SK-N-SH (cell line): ENCODE results near the gene THBD. TPM values are rescaled to one million over a fixed set of nuclear protein-coding genes. Genes with fewer than 3 reads are reported as not detected.

Experiments used
- CTCF ChIA-PET: fragments of 300-600, 350-600 bp; formaldehyde crosslinking; extraction: SDS; loops from one replicate; lab custom pipeline; 2021; lab: Yijun Ruan, JAX
- POLR2A ChIA-PET: fragments of 350-600 bp; sonication (Branson Sonifier 250); formaldehyde crosslinking; extraction: SDS; loops from one replicate; lab custom pipeline; 2020; ENCODE audit warnings: antibody characterized with exemption, inconsistent platforms; lab: Yijun Ruan, JAX
- DNase-seq: peaks from one replicate; pipeline ENCODE4 v3.0.0; 2012
- H2AFZ ChIP-seq: fragments of 200-600 bp; sonication (generic); 2 replicates; pipeline ENCODE4 v1.8.1; 2016; ENCODE audit warnings: antibody characterized with exemption, mild to moderate bottlenecking, low read depth
- H3F3A ChIP-seq: fragments of 200-600 bp; sonication (generic); replicated peaks from 2 replicates; pipeline ENCODE3; 2016; ENCODE audit warnings: antibody characterized with exemption, mild to moderate bottlenecking; ENCODE audit not compliant: insufficient read depth
- H3K27ac ChIP-seq, 2 experiments: fragments of 200-500 bp in 1 of 2; fragments of 200-600 bp in 1 of 2; sonication (Bioruptor generic) in 1 of 2; sonication (generic), shearing (Covaris generic) in 1 of 2; 2 replicates each; pipeline versions ENCODE4 v1.5.1 to v1.6.1; 2014 to 2016; ENCODE audit warnings: low read depth in 2 of 2, inconsistent platforms in 1 of 2, low read length in 1 of 2, mild to moderate bottlenecking in 1 of 2, mixed read lengths in 1 of 2
- H3K27me3 ChIP-seq: fragments of 200-600 bp; sonication (generic), shearing (Covaris generic); 2 replicates; pipeline ENCODE4 v1.6.1; 2016; ENCODE audit warnings: mixed run types; ENCODE audit not compliant: insufficient read depth
- H3K36me3 ChIP-seq, 2 experiments: fragments of 200-500 bp in 1 of 2; fragments of 200-600 bp in 1 of 2; sonication (Bioruptor generic) in 1 of 2; sonication (generic) in 1 of 2; replicated peaks in 1 of 2; 2 replicates each; pipeline versions ENCODE3 to v1.5.1; 2014 to 2016; ENCODE audit warnings: low read length in 1 of 2, mild to moderate bottlenecking in 1 of 2; ENCODE audit not compliant: insufficient read depth in 2 of 2, control insufficient read depth in 1 of 2
- H3K4me1 ChIP-seq, 2 experiments: fragments of 200-500 bp in 1 of 2; fragments of 200-600 bp in 1 of 2; sonication (Bioruptor generic) in 1 of 2; sonication (generic), shearing (Covaris generic) in 1 of 2; 2 replicates each; pipeline versions ENCODE4 v1.5.1 to v1.6.1; 2014 to 2016; ENCODE audit warnings: low read depth in 1 of 2, low read length in 1 of 2, mixed run types in 1 of 2; ENCODE audit not compliant: insufficient read depth in 2 of 2, control insufficient read depth in 1 of 2
- H3K4me2 ChIP-seq: fragments of 200-600 bp; sonication (generic), shearing (Covaris generic); 2 replicates; pipeline ENCODE4 v1.6.1; 2017; ENCODE audit warnings: mixed run types
- H3K4me3 ChIP-seq, 2 experiments: fragments of 200-500 bp in 1 of 2; fragments of 200-600 bp in 1 of 2; sonication (Bioruptor generic) in 1 of 2; sonication (generic), shearing (Covaris generic) in 1 of 2; 2 replicates each; pipeline versions ENCODE4 v1.5.1 to v1.8.1; 2014 to 2016; ENCODE audit warnings: low read depth in 2 of 2, inconsistent platforms in 1 of 2, low read length in 1 of 2, mild to moderate bottlenecking in 1 of 2, mixed read lengths in 1 of 2, moderate library complexity in 1 of 2
- H3K79me2 ChIP-seq: fragments of 200-600 bp; sonication (generic); 2 replicates; pipeline ENCODE4 v1.8.1; 2017; ENCODE audit warnings: mild to moderate bottlenecking; ENCODE audit not compliant: insufficient read depth
- H3K9ac ChIP-seq: fragments of 200-600 bp; sonication (generic); 2 replicates; pipeline ENCODE4 v1.6.1; 2017; ENCODE audit warnings: mixed run types
- H3K9me2 ChIP-seq: fragments of 200-600 bp; sonication (generic); 2 replicates; pipeline ENCODE4 v1.6.1; 2017; ENCODE audit warnings: mixed run types
- H3K9me3 ChIP-seq: fragments of 200-600 bp; sonication (generic); 2 replicates; pipeline ENCODE4 v1.6.1; 2017; ENCODE audit warnings: mixed run types, mild to moderate bottlenecking, moderate library complexity
- H4K20me1 ChIP-seq: fragments of 200-600 bp; sonication (generic); 2 replicates; pipeline ENCODE4 v1.6.1; 2017; ENCODE audit warnings: mild to moderate bottlenecking, mixed run types; ENCODE audit not compliant: insufficient read depth
- CHD2 ChIP-seq: fragments of 150-350 bp; IDR thresholded peaks from 2 replicates; pipeline ENCODE4 v1.6.1; 2018; ENCODE audit warnings: low read length; ENCODE audit not compliant: partially characterized antibody
- ELF1 ChIP-seq: IDR thresholded peaks from 2 replicates; pipeline ENCODE4 v1.4.0; 2012
- EP300 ChIP-seq, 2 experiments: IDR thresholded peaks; 2 replicates each; pipeline versions ENCODE4 v1.4.0 to v1.6.1; 2012; ENCODE audit warnings: borderline replicate concordance in 1 of 2, low read depth in 1 of 2, low read length in 1 of 2
- EZH2phosphoT487 ChIP-seq: fragments of 200-600 bp; sonication (generic); IDR thresholded peaks from 2 replicates; pipeline ENCODE4 v1.6.1; 2017; ENCODE audit warnings: low read depth, mixed run types, mild to moderate bottlenecking, antibody characterized with exemption, moderate library complexity, borderline replicate concordance
- FOSL2 ChIP-seq: IDR thresholded peaks from 2 replicates; pipeline ENCODE4 v1.4.0; 2012; ENCODE audit warnings: low read depth, mild to moderate bottlenecking, moderate library complexity, borderline replicate concordance
- FOXM1 ChIP-seq: IDR thresholded peaks from 2 replicates; pipeline ENCODE4 v1.4.0; 2012; ENCODE audit warnings: low read depth, mild to moderate bottlenecking
- GABPA ChIP-seq: IDR thresholded peaks from 2 replicates; pipeline ENCODE4 v1.4.0; 2012; ENCODE audit warnings: low read depth, mild to moderate bottlenecking
- GATA2 ChIP-seq: sonication (generic); formaldehyde crosslinking; IDR thresholded peaks from 2 replicates; pipeline ENCODE4 v1.5.0; 2020; ENCODE audit warnings: mild to moderate bottlenecking, missing genetic modification reagents
- JUND ChIP-seq: IDR thresholded peaks from 2 replicates; pipeline ENCODE4 v1.4.0; 2012
- MEF2A ChIP-seq: IDR thresholded peaks from 2 replicates; pipeline ENCODE4 v1.4.0; 2012; ENCODE audit warnings: low read depth, borderline replicate concordance
- MXI1 ChIP-seq: IDR thresholded peaks from 2 replicates; pipeline ENCODE4 v1.6.1; 2012; ENCODE audit warnings: mild to moderate bottlenecking, low read depth, low read length, improper control_type of control experiment
- NFIC ChIP-seq: IDR thresholded peaks from 2 replicates; pipeline ENCODE4 v1.4.0; 2012; ENCODE audit warnings: borderline replicate concordance
- NRF1 ChIP-seq: IDR thresholded peaks from 2 replicates; pipeline ENCODE4 v1.6.1; 2012; ENCODE audit warnings: low read depth, mild to moderate bottlenecking, low read length
- PBX3 ChIP-seq: IDR thresholded peaks from 2 replicates; pipeline ENCODE4; 2012
- POLR2AphosphoS5 ChIP-seq: IDR thresholded peaks from 2 replicates; pipeline ENCODE4 v1.6.1; 2012; ENCODE audit warnings: low read depth, low read length
- RCOR1 ChIP-seq: fragments of 150-350 bp; IDR thresholded peaks from 2 replicates; pipeline ENCODE4 v1.6.1; 2017; ENCODE audit warnings: antibody characterized with exemption, low read length
- RFX5 ChIP-seq: IDR thresholded peaks from 2 replicates; pipeline ENCODE4 v1.6.1; 2012; ENCODE audit warnings: mild to moderate bottlenecking, improper control_type of control experiment, low read length
- RXRA ChIP-seq: IDR thresholded peaks from 2 replicates; pipeline ENCODE4 v1.4.0; 2012; ENCODE audit warnings: low read depth, mild to moderate bottlenecking, borderline replicate concordance
- SMC3 ChIP-seq: IDR thresholded peaks from 2 replicates; pipeline ENCODE4 v1.6.1; 2012; ENCODE audit warnings: low read depth, low read length, improper control_type of control experiment
- TAF1 ChIP-seq: IDR thresholded peaks from 2 replicates; pipeline ENCODE4 v1.6.1; 2012; ENCODE audit warnings: low read depth, mild to moderate bottlenecking, low read length, moderate library complexity, borderline replicate concordance
- TCF12 ChIP-seq: IDR thresholded peaks from 2 replicates; pipeline ENCODE4 v1.4.0; 2012
- USF2 ChIP-seq: fragments of 150-350 bp; IDR thresholded peaks from 2 replicates; pipeline ENCODE4 v1.6.1; 2017; ENCODE audit warnings: antibody characterized with exemption, low read length, low read depth, borderline replicate concordance
- YY1 ChIP-seq: IDR thresholded peaks from 2 replicates; pipeline ENCODE4 v1.4.0; 2012; ENCODE audit warnings: low read depth, mild to moderate bottlenecking
- WGBS: methylation state at CpG from one replicate; pipeline ENCODE4 v1.1.6; 2017; ENCODE audit warnings: low lambda C conversion rate; 5-methylcytosine and 5-hydroxymethylcytosine counted together
- polyA plus RNA-seq, 3 experiments: library from polyadenylated mRNA; depleted of rRNA; stranded (reverse); fragments of >200 nt; gene quantifications; 2 replicates each; pipeline ENCODE4 v1.2.3, GENCODE V29; 2012
- TF ChIP-seq, protein P1 (sequence below): IDR thresholded peaks from 2 replicates; pipeline ENCODE4 v1.4.0; 2012; ENCODE audit warnings: low read depth, borderline replicate concordance

Gene THBD
- polyA plus RNA-seq, 1 of the 3 experiments (the other 2 are of a cell fraction), result 0.33 TPM

DNA sequence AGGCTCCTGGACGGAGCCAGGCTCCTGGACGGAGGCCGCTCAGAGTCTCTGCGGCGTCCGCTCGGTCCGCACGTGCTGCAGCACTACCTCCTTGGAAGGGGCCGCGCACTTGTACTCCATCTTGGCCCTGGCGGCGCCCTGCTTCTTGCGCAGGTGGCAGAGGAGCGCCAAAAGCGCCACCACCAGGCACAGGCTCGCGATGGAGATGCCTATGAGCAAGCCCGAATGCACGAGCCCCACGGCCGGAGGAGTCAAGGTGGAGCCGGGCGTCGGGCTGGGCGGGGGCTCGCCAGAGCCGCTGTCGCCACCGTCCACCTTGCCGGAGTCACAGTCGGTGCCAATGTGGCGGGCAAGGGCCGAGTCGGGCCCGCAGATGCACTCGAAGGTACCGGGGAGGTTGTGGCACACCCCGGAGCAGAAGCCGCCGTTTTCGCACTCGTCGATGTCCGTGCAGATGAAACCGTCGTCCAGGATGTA, 1.7 kb downstream of the THBD start:
- no peaks in the 10 kb centered on the region for H3K9me3 ChIP-seq
- CTCF ChIA-PET, result no interaction called here
- no peak overlapping the region for H3K4me2 ChIP-seq
- POLR2A ChIA-PET, result no interaction called here
- H3K79me2 ChIP-seq, result no peaks in the 10 kb centered on the region
- no peak overlapping the region for H2AFZ ChIP-seq
- H3K27me3 ChIP-seq, result peaks cover 94% of the 10 kb centered on the region
- no peaks in the 10 kb centered on the region for H3K4me1 ChIP-seq
- no peak for DNase-seq
- H3K4me3 ChIP-seq, result no peak overlapping the region
- no peak overlapping the region for H3K27ac ChIP-seq
- WGBS, result 35% methylated on average over 9 of the region's 47 CpGs
- no peaks in the 10 kb centered on the region for H3K36me3 ChIP-seq
- no peaks in the 10 kb centered on the region for H3K9me2 ChIP-seq
- TF ChIP-seq RFX5 (no peak), GATA2 (CRISPR knock-in tag) (no peak), NRF1 (no peak), ELF1 (no peak), PBX3 (no peak), TCF12 (no peak), USF2 (no peak), JUND (no peak), MEF2A (no peak), RCOR1 (no peak), POLR2AphosphoS5 (no peak)
- TF ChIP-seq, protein P1, sequence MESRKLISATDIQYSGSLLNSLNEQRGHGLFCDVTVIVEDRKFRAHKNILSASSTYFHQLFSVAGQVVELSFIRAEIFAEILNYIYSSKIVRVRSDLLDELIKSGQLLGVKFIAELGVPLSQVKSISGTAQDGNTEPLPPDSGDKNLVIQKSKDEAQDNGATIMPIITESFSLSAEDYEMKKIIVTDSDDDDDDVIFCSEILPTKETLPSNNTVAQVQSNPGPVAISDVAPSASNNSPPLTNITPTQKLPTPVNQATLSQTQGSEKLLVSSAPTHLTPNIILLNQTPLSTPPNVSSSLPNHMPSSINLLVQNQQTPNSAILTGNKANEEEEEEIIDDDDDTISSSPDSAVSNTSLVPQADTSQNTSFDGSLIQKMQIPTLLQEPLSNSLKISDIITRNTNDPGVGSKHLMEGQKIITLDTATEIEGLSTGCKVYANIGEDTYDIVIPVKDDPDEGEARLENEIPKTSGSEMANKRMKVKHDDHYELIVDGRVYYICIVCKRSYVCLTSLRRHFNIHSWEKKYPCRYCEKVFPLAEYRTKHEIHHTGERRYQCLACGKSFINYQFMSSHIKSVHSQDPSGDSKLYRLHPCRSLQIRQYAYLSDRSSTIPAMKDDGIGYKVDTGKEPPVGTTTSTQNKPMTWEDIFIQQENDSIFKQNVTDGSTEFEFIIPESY, result no peak
- H3F3A ChIP-seq, result no peaks in the 10 kb centered on the region
- no peaks in the 10 kb centered on the region for H4K20me1 ChIP-seq
- no peak overlapping the region for H3K9ac ChIP-seq

DNA sequence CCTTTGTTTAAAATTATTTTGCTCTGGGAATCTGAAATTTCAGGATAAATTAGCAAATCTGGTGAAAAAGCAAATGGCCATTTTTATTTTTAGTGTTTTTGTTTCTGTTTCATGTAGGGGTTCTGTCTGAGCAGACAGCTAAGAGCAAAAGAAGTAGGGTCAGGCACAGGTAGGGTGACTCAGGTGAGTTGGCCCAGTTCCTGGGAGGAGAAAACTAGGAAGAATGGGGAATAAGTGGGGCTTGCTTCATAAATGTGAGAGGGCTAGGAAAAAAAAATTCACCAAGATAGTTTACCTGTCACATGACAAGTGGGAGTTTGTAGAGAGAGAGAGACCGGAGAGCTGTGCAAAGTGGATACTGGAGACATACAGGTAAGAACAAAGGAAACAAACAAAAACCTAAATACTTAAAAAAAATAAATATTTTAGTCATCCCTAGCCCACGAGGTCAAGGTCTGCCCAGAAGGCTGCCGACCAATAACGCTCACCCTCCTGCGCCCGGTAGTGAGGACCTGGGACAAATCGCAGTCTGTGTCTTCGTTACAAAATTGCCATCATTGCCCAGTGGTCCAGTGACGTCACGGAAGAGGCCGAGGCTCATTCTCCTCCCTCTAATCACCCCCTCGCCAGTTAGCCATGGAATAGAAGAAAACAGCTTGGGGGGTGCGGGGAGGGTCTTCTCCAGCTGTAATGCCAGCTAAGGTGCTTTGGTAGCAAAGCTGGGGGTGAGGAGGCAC, 2.3 kb downstream of the THBD start:
- Histone ChIP-seq H3K9me3 (no peaks in the 10 kb centered on the region), H3K9me2 (no peaks in the 10 kb centered on the region), H3K9ac (no peak overlapping the region), H4K20me1 (no peaks in the 10 kb centered on the region), H2AFZ (no peak overlapping the region), H3K4me3 (no peak overlapping the region), H3K36me3 (no peaks in the 10 kb centered on the region), H3K27me3 (peaks cover 94% of the 10 kb centered on the region), H3K79me2 (no peaks in the 10 kb centered on the region), H3K27ac (no peak overlapping the region), H3K4me2 (no peak overlapping the region), H3F3A (no peaks in the 10 kb centered on the region), H3K4me1 (no peaks in the 10 kb centered on the region)
- CTCF ChIA-PET, result no interaction called here
- POLR2A ChIA-PET, result no interaction called here
- 32% methylated on average over 13 of the region's 13 CpGs for WGBS
- DNase-seq, result no peak
- no peak for TF ChIP-seq CHD2
- no peak for TF ChIP-seq RXRA
- no peak for TF ChIP-seq FOSL2
- no peak for TF ChIP-seq MXI1
- no peak for TF ChIP-seq EZH2phosphoT487
- TF ChIP-seq EP300 (IDR thresholded peaks at IDR 0.05; ENCODE audit: borderline replicate concordance in 1 of 2, low read depth in 1 of 2, low read length in 1 of 2), result no peak
- TF ChIP-seq RCOR1, result no peak
- TF ChIP-seq NFIC, result no peak
- TF ChIP-seq ELF1, result no peak
- no peak for TF ChIP-seq FOXM1
- TF ChIP-seq YY1, result no peak
- no peak for TF ChIP-seq USF2
- no peak for TF ChIP-seq SMC3
- TF ChIP-seq TAF1, result no peak
- TF ChIP-seq RFX5, result no peak
- no peak for TF ChIP-seq GABPA
- TF ChIP-seq JUND, result no peak
